ENCODE measurements around the gene SYT12. TPM values are rescaled to one million over a fixed set of nuclear protein-coding genes. Genes with fewer than 3 reads are reported as not detected.

The SYT12 gene
- total and polyA plus RNA-seq, 2 of the 8 experiments (the other 6 are each of a cell fraction or from before 2014, with no cell fraction given), result 1.4 to 3.3 TPM

GRCh38 chr11:67041602-67042001 is 18.7 kb downstream of the SYT12 start (continued):
- TF ChIP-seq CHD7 (IDR thresholded peaks at IDR 0.05; ENCODE audit: insufficient replicate concordance, low read length) (no peak), ASH2L (IDR thresholded peaks at IDR 0.05; ENCODE audit: low read length) (no peak)
